Activated T-helper 1 cell treated with anti-CD3 and anti-CD28 coated beads, Interleukin-12 subunit alpha, Interleukin-12 subunit beta, Interleukin-2, Interleukin-4 antibody, amounts not matched to agents 30 ng/mL and 10 ng/mL and 1 ng/mL, durations not matched to agents 14 hours and 24 hours and 36 hours (primary cell): ENCODE results near the gene TXNL1. TPM values are rescaled to one million over a fixed set of nuclear protein-coding genes. Genes with fewer than 3 reads are reported as not detected.

Experiments
- DNase-seq: peaks from one replicate; pipeline ENCODE4 v3.0.0; 2021; ENCODE audit warnings: low spot score
- H3K27ac Mint-ChIP-seq: one replicate; pipeline ENCODE4 v1.8.0; 2021; ENCODE audit warnings: mild to moderate bottlenecking, mixed read lengths
- H3K27me3 Mint-ChIP-seq: one replicate; pipeline ENCODE4 v1.8.0; 2022; ENCODE audit warnings: mild to moderate bottlenecking, moderate library complexity, mixed read lengths; ENCODE audit not compliant: insufficient read depth
- H3K36me3 Mint-ChIP-seq: one replicate; pipeline ENCODE4 v1.8.0; 2021; ENCODE audit warnings: low read depth, mixed read lengths
- H3K4me1 Mint-ChIP-seq: one replicate; pipeline ENCODE4 v1.8.0; 2021; ENCODE audit warnings: low read depth, mixed read lengths
- H3K4me3 Mint-ChIP-seq: one replicate; pipeline ENCODE4 v1.8.0; 2021; ENCODE audit warnings: mild to moderate bottlenecking, moderate library complexity, mixed read lengths
- H3K9me3 Mint-ChIP-seq: one replicate; pipeline ENCODE4 v1.8.0; 2021; ENCODE audit warnings: mixed read lengths
- intact Hi-C: fragments of 100-400 bp; cut with micrococcal nuclease; formaldehyde crosslinking; loops from one replicate; pipeline ENCODE4 v1.15.1; 2024
- total RNA-seq: library from RNA; stranded (reverse); gene quantifications from 2 replicates; pipeline ENCODE4 v1.2.3, GENCODE V29; 2022

TXNL1 gene
- total RNA-seq, 1 donor from 2014 or later = 94.2 TPM

GRCh38 chr18:56550121-56550520 is 88.3 kb downstream of the TXNL1 start:
- H3K27me3 Mint-ChIP-seq = peaks cover 2% of the 10 kb centered on the region
- H3K9me3 Mint-ChIP-seq = no peaks in the 10 kb centered on the region
- no peak overlapping the region for H3K27ac Mint-ChIP-seq
- H3K36me3 Mint-ChIP-seq = no peaks in the 10 kb centered on the region
- intact Hi-C loops = no loop called here
- no peaks in the 10 kb centered on the region for H3K4me1 Mint-ChIP-seq
- H3K4me3 Mint-ChIP-seq = no peak overlapping the region
- DNase-seq = no peak

Other genes starting within 250 kb of the TXNL1 start
- 28.4 and 32.2 TPM in 2 replicates for gene WDR7, start 12.8 kb upstream of the TXNL1 start, total RNA-seq